NCI-H345 treated with DMSO at 0.1 percent for 48 hours (cell line): Measurements from ENCODE around the gene ZFAND3.
"Not testable (repeated sequence)": the region's sequence is repeated elsewhere in the genome, so short reads cannot be mapped to it uniquely, and the experiment has no call there.

ENCODE experiments used
- DNase-seq: peaks from one replicate; lab custom pipeline; 2025; ENCODE audit not compliant: unreplicated experiment; lab: John Stamatoyannopoulos, UW

The ZFAND3 gene

GRCh38 chr6:37990762-37991525 lies 171.4 kb downstream of the ZFAND3 start:
- no peak for DNase-seq

- no peak for DNase-seq
Measured at GRCh38 chr6:37992749-37993148, 173.2 kb downstream of the ZFAND3 start.

- DNase-seq = not testable (repeated sequence)
Measured at GRCh38 chr6:37993194-37993593, 173.7 kb downstream of the ZFAND3 start.

- no peak for DNase-seq
Measured at GRCh38 chr6:37993596-37993995, 174.1 kb downstream of the ZFAND3 start.

GRCh38 chr6:37994223-37994622 lies 174.7 kb downstream of the ZFAND3 start:
- DNase-seq = no peak

GRCh38 chr6:37998366-37998765 lies 178.8 kb downstream of the ZFAND3 start:
- DNase-seq = no peak

GRCh38 chr6:38001386-38001785 lies 181.9 kb downstream of the ZFAND3 start:
- DNase-seq = no peak

- no peak for DNase-seq
Measured at GRCh38 chr6:38004908-38005307, 185.4 kb downstream of the ZFAND3 start.

GRCh38 chr6:38011937-38012336 lies 192.4 kb downstream of the ZFAND3 start:
- no peak for DNase-seq

- DNase-seq = no peak
Measured at GRCh38 chr6:38012573-38012972, 193.0 kb downstream of the ZFAND3 start.

- no peak for DNase-seq
Measured at GRCh38 chr6:38015341-38015740, 195.8 kb downstream of the ZFAND3 start.

GRCh38 chr6:38016824-38017223 lies 197.3 kb downstream of the ZFAND3 start:
- DNase-seq = no peak

- no peak for DNase-seq
Measured at GRCh38 chr6:38018755-38019165, 199.2 kb downstream of the ZFAND3 start.

- no peak for DNase-seq
Measured at GRCh38 chr6:38020593-38020992, 201.1 kb downstream of the ZFAND3 start.

GRCh38 chr6:38021029-38021428 lies 201.5 kb downstream of the ZFAND3 start:
- DNase-seq = peak; percentile 22

GRCh38 chr6:38021571-38021970 lies 202.0 kb downstream of the ZFAND3 start:
- no peak for DNase-seq

- DNase-seq = no peak
Measured at GRCh38 chr6:38022688-38023087, 203.2 kb downstream of the ZFAND3 start.

- no peak for DNase-seq
Measured at GRCh38 chr6:38024908-38025307, 205.4 kb downstream of the ZFAND3 start.

GRCh38 chr6:38025451-38025850 lies 205.9 kb downstream of the ZFAND3 start:
- no peak for DNase-seq

GRCh38 chr6:38027685-38028373 lies 208.3 kb downstream of the ZFAND3 start:
- no peak for DNase-seq

- DNase-seq = no peak
Measured at GRCh38 chr6:38030380-38030779, 210.9 kb downstream of the ZFAND3 start.

- no peak for DNase-seq
Measured at GRCh38 chr6:38032797-38033196, 213.3 kb downstream of the ZFAND3 start.
